ENCODE data around the gene CCZ1.
"Not testable (repeated sequence)": the region's sequence is repeated elsewhere in the genome, so short reads cannot be mapped to it uniquely, and the experiment has no call there.

CCZ1 gene

GRCh38 chr7:5898480-5899224 is at the start of gene CCZ1:
TSS of gene CCZ1 (plus strand) at chr7:5898733. CDS start at chr7:5898800, 67 bp downstream.
- peak; percentile 75 for DNase-seq

- DNase-seq = no peak
Observed at GRCh38 chr7:5850944-5851343, 47.6 kb upstream of the CCZ1 start.

GRCh38 chr7:5854738-5855137 is 43.8 kb upstream of the CCZ1 start:
- DNase-seq = no peak

GRCh38 chr7:5857041-5857575 is 41.4 kb upstream of the CCZ1 start:
- not testable (repeated sequence) for DNase-seq

- peak; percentile 83 for DNase-seq
Observed at GRCh38 chr7:5858494-5858893, 40.0 kb upstream of the CCZ1 start.

GRCh38 chr7:5861281-5861680 is 37.3 kb upstream of the CCZ1 start:
- DNase-seq = not testable (repeated sequence)

- DNase-seq = not testable (repeated sequence)
Observed at GRCh38 chr7:5862753-5863366, 35.7 kb upstream of the CCZ1 start.

- DNase-seq = not testable (repeated sequence)
Observed at GRCh38 chr7:5865279-5865931, 33.1 kb upstream of the CCZ1 start.

GRCh38 chr7:5867060-5867459 is 31.5 kb upstream of the CCZ1 start:
- DNase-seq = no peak

GRCh38 chr7:5868928-5869341 is 29.6 kb upstream of the CCZ1 start:
- not testable (repeated sequence) for DNase-seq

- no peak for DNase-seq
Observed at GRCh38 chr7:5869691-5870090, 28.8 kb upstream of the CCZ1 start.

- no peak for DNase-seq
Observed at GRCh38 chr7:5870311-5870710, 28.2 kb upstream of the CCZ1 start.

GRCh38 chr7:5872326-5872725 is 26.2 kb upstream of the CCZ1 start:
- DNase-seq = no peak

- not testable (repeated sequence) for DNase-seq
Observed at GRCh38 chr7:5879591-5879990, 18.9 kb upstream of the CCZ1 start.

- not testable (repeated sequence) for DNase-seq
Observed at GRCh38 chr7:5880106-5880505, 18.4 kb upstream of the CCZ1 start.

- DNase-seq = not testable (repeated sequence)
Observed at GRCh38 chr7:5884431-5884830, 14.1 kb upstream of the CCZ1 start.

- not testable (repeated sequence) for DNase-seq
Observed at GRCh38 chr7:5888021-5888420, 10.5 kb upstream of the CCZ1 start.

GRCh38 chr7:5890244-5890643 is 8.3 kb upstream of the CCZ1 start:
- DNase-seq = not testable (repeated sequence)

GRCh38 chr7:5892498-5892897 is 6.0 kb upstream of the CCZ1 start:
- DNase-seq = no peak

- DNase-seq = not testable (repeated sequence)
Observed at GRCh38 chr7:5897369-5897919, 1.1 kb upstream of the CCZ1 start.

- not testable (repeated sequence) for DNase-seq
Observed at GRCh38 chr7:5903002-5903401, 4.5 kb downstream of the CCZ1 start.

- not testable (repeated sequence) for DNase-seq
Observed at GRCh38 chr7:5904726-5905125, 6.2 kb downstream of the CCZ1 start.

GRCh38 chr7:5908835-5909234 is 10.3 kb downstream of the CCZ1 start:
- DNase-seq = not testable (repeated sequence)
